Left ventricle myocardium inferior (tissue), 1 donor: ENCODE data around the gene HMGA1. TPM values are rescaled to one million over a fixed set of nuclear protein-coding genes. Genes with fewer than 3 reads are reported as not detected.

Source experiments
- DNase-seq: peaks from one replicate; pipeline ENCODE4 v3.0.0-alpha.2; 2020
- H3K27ac ChIP-seq: fragments of 200-600 bp; replicated peaks from 2 replicates; pipeline ENCODE4 v1.8.0; 2021
- H3K27me3 ChIP-seq: fragments of 200-600 bp; 2 replicates; pipeline ENCODE4 v1.8.0; 2021; ENCODE audit warnings: low read depth
- H3K36me3 ChIP-seq: fragments of 200-600 bp; 2 replicates; pipeline ENCODE4 v1.8.0; 2021
- H3K4me1 ChIP-seq: fragments of 200-600 bp; 2 replicates; pipeline ENCODE4 v1.8.0; 2021
- H3K4me3 ChIP-seq: fragments of 200-600 bp; 2 replicates; pipeline ENCODE4 v1.8.0; 2021; ENCODE audit warnings: mild to moderate bottlenecking, moderate library complexity
- H3K9me3 ChIP-seq: fragments of 200-600 bp; replicated peaks from 2 replicates; pipeline ENCODE4 v1.8.0; 2021
- intact Hi-C: fragments of 100-400 bp; cut with micrococcal nuclease; formaldehyde crosslinking; loops from one replicate; pipeline ENCODE4 v1.11.0; 2022
- total RNA-seq: library from RNA; stranded (reverse); fragmentation: NEBNext Ultra II Directional; extraction: Animal tissue kit (Norgen Biotek cat#: 25700); gene quantifications from one replicate; pipeline ENCODE4 v1.2.1, GENCODE V29; 2021
- TF ChIP-seq, protein P1 (sequence below): fragments of 200-600 bp; IDR thresholded peaks from 2 replicates; pipeline ENCODE4 v1.8.0; 2021; ENCODE audit warnings: antibody characterized with exemption, mild to moderate bottlenecking, borderline replicate concordance
- donor health status: DM: no; HTN: yes; CAD: no; lungs with severe emphysema.

Gene HMGA1
- total RNA-seq, 1 donor from 2014 or later, result 46.7 TPM

DNA sequence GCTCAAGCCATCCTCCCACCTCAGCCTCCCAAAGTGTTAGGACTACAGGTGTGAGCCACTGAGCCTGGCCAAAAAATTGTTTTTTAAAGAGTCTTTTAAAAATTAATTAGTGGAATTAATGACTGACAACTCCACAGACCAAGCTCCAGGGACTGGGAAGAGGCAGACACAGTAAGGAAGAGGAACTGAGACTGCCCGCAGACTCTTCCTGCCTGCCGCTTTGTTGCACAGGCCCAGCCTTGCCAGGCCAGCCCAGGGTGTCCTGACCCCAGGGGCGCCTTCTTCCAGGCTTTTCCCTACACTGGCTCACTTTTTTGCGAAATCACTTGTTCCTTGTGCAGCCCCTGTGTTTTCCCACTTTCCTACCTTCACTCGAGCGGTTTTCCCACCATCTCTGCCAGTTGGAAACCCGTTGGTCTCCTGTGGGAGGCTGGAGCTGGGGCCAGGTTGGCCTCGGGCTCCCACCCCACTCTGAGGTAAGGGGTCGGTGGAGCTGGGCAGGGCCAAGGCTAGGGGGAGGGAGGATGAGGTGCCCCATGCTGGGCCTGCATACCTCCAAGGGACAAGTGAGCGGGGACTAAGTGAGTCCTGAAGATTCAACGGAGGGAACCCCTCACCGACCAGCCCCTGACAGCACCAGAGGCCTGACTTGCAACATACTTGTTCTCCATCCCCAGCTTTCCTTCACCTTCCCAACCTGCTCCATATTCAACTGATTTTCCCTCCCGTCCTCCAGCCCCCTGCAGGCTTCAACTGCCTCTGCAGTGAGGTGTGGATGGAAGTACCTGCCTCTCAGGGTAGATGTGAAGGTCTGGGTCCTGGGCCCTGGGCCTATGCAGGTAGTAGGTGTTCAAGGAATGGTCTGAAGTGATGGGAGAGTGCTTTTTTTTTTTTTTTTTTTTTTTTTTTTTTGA lies 35.6 kb downstream of the HMGA1 start:
- H3K36me3 ChIP-seq, result no peaks in the 10 kb centered on the region
- peak; percentile 24 for DNase-seq
- H3K27me3 ChIP-seq, result no peaks in the 10 kb centered on the region
- H3K9me3 ChIP-seq, result no peaks in the 10 kb centered on the region
- intact Hi-C loops, result no loop called here
- peaks cover 43% of the 10 kb centered on the region for H3K4me1 ChIP-seq
- H3K27ac ChIP-seq, result peak overlapping the region; percentile 87
- H3K4me3 ChIP-seq, result no peak overlapping the region
- TF ChIP-seq, protein P1, sequence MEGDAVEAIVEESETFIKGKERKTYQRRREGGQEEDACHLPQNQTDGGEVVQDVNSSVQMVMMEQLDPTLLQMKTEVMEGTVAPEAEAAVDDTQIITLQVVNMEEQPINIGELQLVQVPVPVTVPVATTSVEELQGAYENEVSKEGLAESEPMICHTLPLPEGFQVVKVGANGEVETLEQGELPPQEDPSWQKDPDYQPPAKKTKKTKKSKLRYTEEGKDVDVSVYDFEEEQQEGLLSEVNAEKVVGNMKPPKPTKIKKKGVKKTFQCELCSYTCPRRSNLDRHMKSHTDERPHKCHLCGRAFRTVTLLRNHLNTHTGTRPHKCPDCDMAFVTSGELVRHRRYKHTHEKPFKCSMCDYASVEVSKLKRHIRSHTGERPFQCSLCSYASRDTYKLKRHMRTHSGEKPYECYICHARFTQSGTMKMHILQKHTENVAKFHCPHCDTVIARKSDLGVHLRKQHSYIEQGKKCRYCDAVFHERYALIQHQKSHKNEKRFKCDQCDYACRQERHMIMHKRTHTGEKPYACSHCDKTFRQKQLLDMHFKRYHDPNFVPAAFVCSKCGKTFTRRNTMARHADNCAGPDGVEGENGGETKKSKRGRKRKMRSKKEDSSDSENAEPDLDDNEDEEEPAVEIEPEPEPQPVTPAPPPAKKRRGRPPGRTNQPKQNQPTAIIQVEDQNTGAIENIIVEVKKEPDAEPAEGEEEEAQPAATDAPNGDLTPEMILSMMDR, result no peak

DNA sequence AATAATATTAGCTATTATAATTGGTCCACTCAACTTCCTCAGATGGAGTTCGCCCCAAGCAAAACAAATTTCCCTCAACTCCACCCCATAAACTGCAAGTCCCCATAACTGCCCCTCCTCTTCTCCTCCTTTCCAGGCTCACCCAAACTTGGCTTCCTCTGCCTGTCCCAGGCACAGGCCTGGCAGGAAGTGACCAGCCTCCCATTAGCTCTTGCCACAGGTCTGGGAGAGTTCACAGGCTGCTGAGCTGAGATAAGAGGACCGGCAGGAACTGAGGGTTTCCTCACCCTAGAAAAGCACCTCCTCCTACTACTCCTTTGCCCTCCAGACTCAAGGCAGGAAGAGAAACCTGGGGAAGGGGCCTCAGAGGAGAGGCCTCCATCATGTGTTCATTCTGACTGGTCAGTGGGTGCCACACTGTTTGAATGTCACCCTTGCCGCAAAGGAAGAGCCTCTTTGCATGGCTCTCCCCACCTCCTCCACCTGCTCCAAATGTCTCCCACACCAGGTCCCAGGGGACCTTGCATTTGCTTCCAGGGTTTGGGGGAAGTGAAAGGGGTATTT lies 36.7 kb downstream of the HMGA1 start:
- H3K4me1 ChIP-seq, result peaks cover 53% of the 10 kb centered on the region
- H3K4me3 ChIP-seq, result no peak overlapping the region

DNA sequence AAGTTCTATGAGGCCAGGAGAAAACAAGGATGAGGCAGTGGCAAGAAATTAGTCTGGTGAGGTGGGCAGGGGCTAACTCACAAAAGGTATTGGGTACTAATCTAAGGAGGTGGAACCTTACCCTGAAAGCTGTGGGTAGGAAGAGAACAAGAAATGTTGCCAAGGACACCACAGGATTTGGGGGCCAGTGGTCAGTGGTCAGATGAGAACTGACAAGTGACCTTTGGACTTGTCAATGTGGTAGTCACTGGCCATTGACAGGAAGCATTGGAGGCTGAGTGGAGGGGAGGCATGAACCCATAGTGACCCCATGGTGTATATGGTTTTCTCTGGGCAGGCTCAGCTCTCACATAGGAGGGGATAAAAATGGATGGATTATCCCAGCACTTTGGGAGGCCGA lies 37.5 kb downstream of the HMGA1 start:
- no peak for DNase-seq
- no peaks in the 10 kb centered on the region for H3K27me3 ChIP-seq
- H3K4me1 ChIP-seq, result peaks cover 61% of the 10 kb centered on the region
- TF ChIP-seq, protein P1, result no peak
- H3K4me3 ChIP-seq, result no peak overlapping the region
- no peaks in the 10 kb centered on the region for H3K9me3 ChIP-seq
- peaks cover 2% of the 10 kb centered on the region for H3K36me3 ChIP-seq
- intact Hi-C loops, result no loop called here
- peak overlapping the region; percentile 87 for H3K27ac ChIP-seq

More for the DNA sequence above, 36.7 kb downstream of the HMGA1 start:
- intact Hi-C loops, result no loop called here
- H3K9me3 ChIP-seq, result no peaks in the 10 kb centered on the region
- peaks cover 2% of the 10 kb centered on the region for H3K36me3 ChIP-seq
- H3K27me3 ChIP-seq, result no peaks in the 10 kb centered on the region
- peak overlapping the region; percentile 87 for H3K27ac ChIP-seq
- TF ChIP-seq, protein P1, result no peak
- peak; percentile 52 for DNase-seq

DNA sequence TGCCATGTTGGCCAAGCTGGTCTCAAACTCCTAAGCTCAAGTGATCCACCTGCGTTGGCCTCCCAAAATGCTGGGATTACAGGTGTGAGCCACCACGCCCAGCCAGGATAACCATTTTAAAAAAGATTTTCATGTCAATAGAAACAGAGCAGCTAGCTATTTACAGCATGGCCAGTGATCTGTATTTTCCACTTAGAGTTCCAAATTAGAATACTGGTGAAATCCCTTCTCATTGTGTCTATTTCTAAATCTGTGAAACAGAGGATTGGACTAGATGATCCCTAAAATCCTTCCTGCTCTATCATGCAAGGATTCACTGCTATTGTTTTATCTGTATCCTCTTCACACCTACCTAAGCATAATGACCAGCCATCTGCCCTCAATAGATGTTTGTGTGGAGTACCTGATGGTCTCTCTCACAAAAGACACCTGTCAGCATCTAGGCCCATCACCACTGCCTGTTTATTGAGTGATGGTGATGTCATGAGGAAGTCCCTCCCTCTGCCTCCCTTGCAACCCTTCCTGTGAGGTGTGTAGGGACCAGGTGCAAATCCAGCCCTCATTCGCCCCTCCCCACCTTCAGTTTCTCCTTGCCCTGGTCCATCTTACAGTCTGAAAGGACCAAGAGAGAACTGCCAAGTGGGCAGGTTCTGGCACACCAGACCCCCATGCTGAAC lies 38.6 kb downstream of the HMGA1 start:
- Histone ChIP-seq H3K27me3 (no peaks in the 10 kb centered on the region), H3K4me3 (no peak overlapping the region), H3K4me1 (peaks cover 73% of the 10 kb centered on the region), H3K27ac (peak overlapping the region; percentile 87), H3K9me3 (no peaks in the 10 kb centered on the region), H3K36me3 (peaks cover 2% of the 10 kb centered on the region)
- TF ChIP-seq, protein P1, result no peak
- intact Hi-C loops, result no loop called here
- no peak for DNase-seq

DNA sequence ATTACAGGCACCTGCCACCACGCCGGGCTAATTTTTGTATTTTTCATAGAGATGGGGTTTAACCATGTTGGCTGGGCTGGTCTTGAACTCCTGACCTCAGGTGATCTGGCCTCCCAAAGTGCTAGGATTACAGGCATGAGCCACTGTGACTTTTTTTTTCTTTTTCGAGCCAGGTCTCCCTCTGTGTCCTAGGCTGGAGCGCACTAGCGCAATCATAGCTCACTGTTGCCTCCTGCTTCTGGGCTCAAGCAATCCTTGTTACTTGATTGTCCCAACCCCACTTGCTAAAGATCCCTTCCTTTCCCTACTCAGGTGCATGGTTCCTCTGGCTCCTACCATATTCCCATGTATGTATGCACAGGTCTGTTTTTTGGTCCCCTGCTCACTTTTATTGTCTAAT lies 39.5 kb downstream of the HMGA1 start:
- H3K4me1 ChIP-seq, result peaks cover 77% of the 10 kb centered on the region
- TF ChIP-seq, protein P1, result no peak
- DNase-seq, result no peak
- no peak overlapping the region for H3K4me3 ChIP-seq
- no peaks in the 10 kb centered on the region for H3K27me3 ChIP-seq
- peak overlapping the region; percentile 87 for H3K27ac ChIP-seq
- intact Hi-C loops, result no loop called here
- peaks cover 2% of the 10 kb centered on the region for H3K36me3 ChIP-seq
- no peaks in the 10 kb centered on the region for H3K9me3 ChIP-seq
